ENCODE data around the gene LRFN2.

The LRFN2 gene

DNA sequence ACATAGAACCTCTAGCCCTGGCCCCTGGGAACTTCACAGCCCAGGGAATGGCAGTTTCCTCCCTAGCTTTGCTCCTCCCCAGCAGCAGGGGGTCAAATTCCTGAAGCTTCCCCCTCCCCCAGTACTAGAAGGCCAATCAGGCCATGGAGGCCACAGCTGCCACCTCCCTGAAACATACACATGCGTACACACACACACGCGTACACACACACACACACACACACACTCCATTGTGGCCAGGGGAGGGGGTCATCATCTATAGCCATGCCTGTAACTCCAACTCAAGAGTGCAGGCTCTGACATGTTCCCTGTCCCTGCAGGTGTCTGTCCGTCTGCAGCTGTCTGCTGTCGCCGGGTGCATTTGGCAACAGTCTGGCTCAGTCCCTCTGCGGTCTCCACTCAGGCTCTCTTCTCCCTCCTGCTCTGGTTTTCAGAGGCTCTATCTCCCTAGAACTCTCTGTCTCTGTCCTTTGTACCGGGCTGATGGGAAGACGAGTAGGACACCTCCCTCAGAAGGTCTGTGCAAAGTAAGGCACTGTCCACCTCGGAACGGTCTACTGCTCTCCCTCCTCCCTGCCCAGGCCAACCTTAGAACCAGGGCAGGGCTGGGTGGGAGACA is 1.4 kb downstream of the LRFN2 start:
- DNase-seq, result peak; percentile 79

- peak; percentile 18 for DNase-seq
Measured at GRCh38 chr6:40585223-40585622, 1.9 kb downstream of the LRFN2 start.

GRCh38 chr6:40584741-40585140 is 2.4 kb downstream of the LRFN2 start:
- DNase-seq, result no peak

- DNase-seq, result no peak
Measured at GRCh38 chr6:40583709-40584108, 3.5 kb downstream of the LRFN2 start.

GRCh38 chr6:40582892-40583291 is 4.3 kb downstream of the LRFN2 start:
- no peak for DNase-seq

- no peak for DNase-seq
Measured at GRCh38 chr6:40579101-40579500, 8.1 kb downstream of the LRFN2 start.

- no peak for DNase-seq
Measured at GRCh38 chr6:40577672-40578071, 9.5 kb downstream of the LRFN2 start.

- no peak for DNase-seq
Measured at GRCh38 chr6:40573221-40573620, 13.9 kb downstream of the LRFN2 start.

GRCh38 chr6:40569162-40569910 is 17.8 kb downstream of the LRFN2 start:
- no peak for DNase-seq

GRCh38 chr6:40568062-40568708 is 19.0 kb downstream of the LRFN2 start:
- DNase-seq, result no peak

- no peak for DNase-seq
Measured at GRCh38 chr6:40563111-40563510, 24.1 kb downstream of the LRFN2 start.

DNA sequence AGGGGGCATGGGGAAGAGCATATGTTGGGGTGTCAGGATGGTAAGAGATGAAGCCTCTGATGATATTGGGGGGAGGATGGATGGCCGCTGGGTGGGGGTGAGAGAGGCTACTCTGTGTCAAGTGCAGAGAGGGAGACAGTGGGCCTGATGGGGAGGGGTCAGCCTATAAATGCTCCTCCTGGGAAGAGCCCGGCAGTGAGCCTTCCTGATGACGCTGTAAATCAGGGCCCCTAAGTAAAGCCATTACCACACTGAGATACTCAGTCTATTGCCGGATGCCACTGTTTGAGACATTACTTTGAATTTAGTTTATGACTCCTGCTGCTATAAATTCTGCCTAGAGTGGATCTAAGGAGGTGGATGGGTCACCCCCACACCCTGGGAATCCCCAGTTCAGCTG is 28.1 kb downstream of the LRFN2 start:
- no peak for DNase-seq

- no peak for DNase-seq
Measured at GRCh38 chr6:40558102-40558501, 29.1 kb downstream of the LRFN2 start.

DNA sequence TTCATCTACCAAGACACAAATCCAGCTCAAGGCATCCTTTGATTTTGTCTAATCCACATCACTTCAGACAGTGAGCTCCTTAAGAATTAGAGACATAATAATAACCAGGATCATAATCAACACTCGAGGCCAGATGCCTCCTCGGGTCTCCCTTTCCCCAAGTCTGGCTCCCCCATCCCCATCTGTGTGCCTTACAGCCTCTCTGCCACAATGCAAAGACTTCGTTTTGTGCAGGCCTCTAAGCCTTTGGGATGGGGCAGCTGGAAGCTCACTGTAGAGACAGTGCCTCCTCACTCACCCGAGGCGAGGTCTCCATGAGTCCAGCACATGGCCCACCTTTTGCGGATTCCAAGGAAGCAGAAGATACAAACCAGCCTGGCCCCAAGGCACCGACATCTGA is 30.3 kb downstream of the LRFN2 start:
- DNase-seq, result no peak

DNA sequence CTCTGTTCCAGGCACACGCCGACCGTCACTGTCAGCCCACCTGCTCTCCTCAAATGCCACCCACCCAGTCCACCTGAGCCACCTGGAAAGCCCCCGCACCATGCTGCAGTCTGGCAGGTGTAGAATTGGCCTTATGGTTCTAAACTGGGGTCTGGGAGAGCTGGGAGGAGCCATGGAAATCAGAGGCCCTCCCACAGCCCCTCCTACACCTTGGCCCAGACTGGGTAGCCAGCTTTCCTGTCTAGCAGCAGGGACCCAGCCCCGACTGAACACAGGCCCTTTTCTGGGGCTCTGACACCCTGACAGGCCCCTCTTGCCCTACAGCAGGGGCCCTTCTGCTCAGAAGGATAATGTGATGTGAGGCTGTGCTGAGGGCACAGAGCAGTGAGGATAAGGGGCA is 31.1 kb downstream of the LRFN2 start:
- no peak for DNase-seq

DNA sequence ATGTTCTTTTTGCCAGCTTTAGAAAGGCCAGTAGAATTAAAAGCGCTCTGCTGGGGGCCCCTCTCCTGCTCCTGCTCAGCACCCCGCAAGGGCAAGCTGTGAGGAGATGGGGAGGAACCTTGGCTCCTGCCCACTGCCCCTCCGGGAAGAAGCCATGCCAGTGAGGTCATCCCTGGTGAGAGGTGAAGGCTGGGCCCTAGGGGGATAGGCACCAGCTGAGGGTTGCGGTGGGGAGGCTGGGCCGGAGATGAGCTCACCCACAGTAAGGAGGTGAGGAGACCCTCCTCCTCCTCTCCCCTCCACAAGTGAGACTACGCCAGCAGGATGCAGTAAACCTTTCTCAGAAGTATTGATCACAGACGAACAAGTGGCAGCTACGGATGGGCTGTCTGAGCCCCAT is 32.1 kb downstream of the LRFN2 start:
- no peak for DNase-seq

DNA sequence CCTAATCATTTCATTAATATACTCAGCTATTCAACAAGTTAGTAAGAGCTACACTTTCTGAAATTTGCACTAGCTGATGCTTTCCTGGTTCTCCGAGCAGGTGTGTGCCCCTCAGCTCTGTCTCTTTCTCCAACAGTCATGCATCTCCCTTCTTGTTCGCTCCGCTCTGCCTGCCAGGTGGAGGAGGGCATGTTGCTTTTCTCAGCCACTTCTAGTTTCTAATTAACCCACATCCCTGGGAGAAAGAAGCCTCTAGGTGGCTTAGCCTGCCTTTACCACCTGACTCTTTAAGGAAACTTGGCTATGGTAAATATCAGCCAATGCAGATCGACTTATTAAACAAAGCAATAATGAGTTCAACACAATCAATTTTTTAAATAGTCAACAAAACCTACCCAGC is 34.2 kb downstream of the LRFN2 start:
- no peak for DNase-seq

DNA sequence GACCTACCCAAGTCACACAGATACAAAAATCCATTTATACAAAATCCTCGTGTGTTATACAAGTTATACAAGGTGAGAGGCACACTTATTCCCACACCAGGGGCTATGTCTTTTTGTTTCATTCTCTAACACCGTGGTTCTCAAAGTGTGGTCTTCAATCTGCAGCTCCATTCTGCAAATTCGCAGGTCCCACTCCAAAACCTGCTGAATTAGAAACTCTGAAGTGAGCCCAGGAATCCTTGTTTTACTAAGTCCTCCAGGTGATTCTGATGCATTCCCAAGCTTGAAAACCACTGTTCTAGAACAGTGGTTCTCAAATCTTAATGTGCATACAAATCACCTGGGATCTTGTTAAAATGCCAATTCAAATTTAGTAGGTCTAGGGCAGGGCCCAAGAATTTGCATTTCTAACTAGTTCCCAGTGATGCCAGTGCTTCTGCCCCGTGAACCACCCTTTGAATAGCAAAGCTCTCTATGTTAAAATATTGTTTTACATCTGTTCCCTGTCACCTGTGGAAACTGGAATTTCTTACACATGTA is 35.1 kb downstream of the LRFN2 start:
- DNase-seq, result no peak

GRCh38 chr6:40550202-40551101 is 36.7 kb downstream of the LRFN2 start:
- peak; percentile 63 for DNase-seq

- DNase-seq, result peak; percentile 54
Measured at GRCh38 chr6:40545954-40546353, 41.2 kb downstream of the LRFN2 start.

DNA sequence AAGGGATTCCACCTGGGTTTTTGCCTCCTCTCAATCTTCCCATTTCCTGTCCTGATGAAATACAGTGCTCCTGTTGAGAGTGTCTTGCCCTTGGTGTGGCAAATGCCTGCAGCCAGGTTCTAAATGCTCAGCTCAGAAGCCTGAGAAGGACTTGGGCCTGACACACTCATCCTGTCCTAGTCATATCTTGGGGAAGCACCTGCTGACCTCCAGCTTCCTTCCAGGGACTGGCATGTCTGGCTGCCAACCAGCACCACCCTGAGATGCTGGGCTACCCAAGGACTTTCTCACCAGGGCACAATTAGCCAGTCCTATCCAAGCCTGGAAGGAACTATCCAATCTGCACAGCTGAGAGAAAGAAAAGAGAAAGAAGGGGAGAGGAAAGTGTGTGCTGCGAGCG is 43.4 kb downstream of the LRFN2 start:
- no peak for DNase-seq

GRCh38 chr6:40543146-40543545 is 44.0 kb downstream of the LRFN2 start:
- no peak for DNase-seq

DNA sequence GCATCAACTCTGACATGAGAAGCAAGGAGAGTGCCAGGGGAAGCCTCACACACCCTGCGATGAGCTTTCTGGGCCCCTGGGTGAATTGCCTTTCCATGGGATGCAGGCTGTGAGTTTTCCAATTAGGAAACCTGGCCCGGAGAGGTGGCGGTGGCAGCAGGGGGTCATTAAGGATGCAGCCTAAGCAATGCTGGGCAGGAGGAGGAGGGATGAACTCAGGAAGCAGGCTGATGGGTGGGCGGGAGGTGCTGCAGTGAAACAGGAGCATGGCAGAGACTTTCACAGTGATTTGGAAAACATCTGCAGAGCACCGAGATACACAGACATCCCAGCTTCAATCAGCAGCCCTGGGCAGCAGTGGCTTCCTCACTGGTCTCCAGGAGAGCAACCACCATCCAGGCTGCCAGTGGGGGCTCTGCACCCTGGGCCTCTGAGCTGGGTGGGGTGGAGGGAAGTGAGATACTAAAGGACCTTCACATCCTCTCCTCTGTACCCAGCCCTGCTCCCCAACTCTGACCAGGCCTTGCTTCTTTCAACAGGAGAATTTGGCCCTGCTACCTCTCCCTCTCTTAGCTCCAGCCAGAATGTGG is 44.9 kb downstream of the LRFN2 start:
- no peak for DNase-seq

Measured in eye (tissue), 1 donor.